ENCODE data around the gene SMC4. TPM values are rescaled to one million over a fixed set of nuclear protein-coding genes. Genes with fewer than 3 reads are reported as not detected.

Gene SMC4
- total and polyA plus RNA-seq, 2 of the 8 experiments (the other 6 are each of a cell fraction or from before 2014, with no cell fraction given) = 26.6 to 118 TPM

DNA sequence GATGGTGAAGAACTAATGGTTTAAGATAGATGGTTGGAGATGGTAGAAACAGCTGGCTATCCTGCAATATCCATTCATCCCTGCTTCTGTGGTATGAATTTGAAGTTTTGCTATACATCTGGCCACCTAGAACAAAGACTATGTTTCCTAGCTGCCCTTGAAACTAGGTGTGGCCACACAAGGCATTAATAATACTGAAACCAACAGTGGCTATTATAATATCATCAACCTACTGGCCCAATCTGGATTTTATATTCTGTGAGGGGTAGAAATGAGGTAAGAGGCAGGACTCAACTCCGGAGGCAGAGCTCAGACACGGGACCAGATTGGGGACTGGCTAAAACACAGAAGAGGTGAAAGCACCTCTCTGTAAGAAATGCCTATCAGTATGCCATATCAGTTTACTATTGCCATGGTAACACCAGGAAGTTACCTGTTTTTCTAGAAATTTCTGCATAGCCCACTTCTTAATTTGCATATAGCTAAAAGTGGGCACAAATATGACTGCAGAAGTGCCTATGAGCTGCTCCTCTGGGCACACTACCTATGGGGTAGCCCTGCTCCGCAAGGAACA lies 8.8 kb upstream of the SMC4 start:
- no peak overlapping the region for H3K4me2 ChIP-seq (ENCODE audit: insufficient read depth in 1 of 2, low read depth in 2 of 2, low read length in 2 of 2)
- H2AFZ ChIP-seq (ENCODE audit: low read length) = no peak overlapping the region
- POLR2A ChIA-PET (ENCODE audit: partially characterized antibody) = interaction anchor here (1.2 to 1.6 kb wide), 3 partner anchors 8 to 11 kb away, joined by 3 to 6 read pairs (median 3); partner anchors contain the start of gene SMC4
- H3K79me1 ChIP-seq (ENCODE audit: low read depth, low read length) = peaks cover 2% of the 10 kb centered on the region; the same call in 1 of the 2 replicates
- H3K9ac ChIP-seq (replicated peaks in 1 of 4; ENCODE audit: extremely low read depth in 1 of 4, low read depth in 3 of 4, low read length in 3 of 4) = no peak overlapping the region
- peaks cover 0 to 23% of the 10 kb centered on the region in 2 experiments; a peak in 2 of 4 replicates for H3K79me2 ChIP-seq (ENCODE audit: control insufficient read depth in 1 of 2, insufficient read depth in 2 of 2, low read length in 2 of 2)
- H3K56ac ChIP-seq (replicated peaks; ENCODE audit: insufficient read length, low read depth, low read length) = no peak overlapping the region
- H2BK15ac ChIP-seq (ENCODE audit: low read length) = no peak overlapping the region
- no peak overlapping the region for H2BK12ac ChIP-seq (ENCODE audit: low read depth, low read length)
- H3K18ac ChIP-seq (ENCODE audit: extremely low read depth, low read length) = no peak overlapping the region
- DNase-seq (ENCODE audit: low read depth in 1 of 2, low spot score in 2 of 2) (no peak), FAIRE-seq (no peak)
- no peak overlapping the region for H2AK5ac ChIP-seq (ENCODE audit: low read depth, low read length)
- 95% methylated on average over 3 of the region's 3 CpGs; no CpG with 5 or more reads in 1 of the 2 experiments for WGBS, 2 experiments (ENCODE audit: extremely low coverage in 1 of 2, insufficient coverage in 1 of 2, insufficient read length in 1 of 2, insufficient replicate concordance in 2 of 2, low coverage in 1 of 2, low lambda C conversion rate in 2 of 2, missing lambda C conversion rate in 1 of 2)
- H3K27ac ChIP-seq (ENCODE audit: low read depth, low read length) = no peak overlapping the region
- no peak overlapping the region for H3K14ac ChIP-seq (ENCODE audit: insufficient read length)
- no peak overlapping the region for H2BK20ac ChIP-seq (ENCODE audit: low read length)
- H4K8ac ChIP-seq (ENCODE audit: extremely low read depth, insufficient read depth, low read length) = no peak overlapping the region
- H3K4ac ChIP-seq (replicated peaks; ENCODE audit: insufficient read length, low read depth, low read length) = no peak overlapping the region
- H4K20me1 ChIP-seq (replicated peaks in 1 of 2; ENCODE audit: control insufficient read depth in 1 of 2, insufficient read depth in 2 of 2, low read length in 2 of 2) = peaks cover 0 to 1% of the 10 kb centered on the region in 2 experiments
- CTCF ChIA-PET (ENCODE audit: partially characterized antibody) = interaction anchor here (0.9 to 2.0 kb wide), 4 partner anchors 10 to 359 kb away, joined by 3 to 6 read pairs (median 4); no protein-coding TSS in a partner anchor
- H3K27me3 ChIP-seq (replicated peaks in 1 of 4; ENCODE audit: control insufficient read depth in 3 of 4, extremely low read depth in 1 of 4, insufficient read depth in 3 of 4, low read length in 3 of 4) = no peaks in the 10 kb centered on the region
- H3K23ac ChIP-seq (ENCODE audit: insufficient read length) = no peak overlapping the region
- H4K5ac ChIP-seq (ENCODE audit: insufficient read length, low read depth, low read length) = no peak overlapping the region
- H3K36me3 ChIP-seq (ENCODE audit: control insufficient read depth in 2 of 4, insufficient read depth in 4 of 4, low read length in 3 of 4) = no peaks in the 10 kb centered on the region
- H4K91ac ChIP-seq (replicated peaks; ENCODE audit: insufficient read length, low read length) = no peak overlapping the region
- no peaks in the 10 kb centered on the region for H3K23me2 ChIP-seq (ENCODE audit: low read depth, low read length)
- no peak overlapping the region for H2BK120ac ChIP-seq (replicated peaks; ENCODE audit: low read depth, low read length)
- no peak overlapping the region for H3K4me3 ChIP-seq (ENCODE audit: extremely low read depth in 1 of 4, insufficient read depth in 2 of 4, low read depth in 3 of 4, low read length in 4 of 4)
- H3K9me3 ChIP-seq (ENCODE audit: insufficient read depth in 2 of 2, low read depth in 1 of 2, low read length in 1 of 2) = no peaks in the 10 kb centered on the region
- H3K4me1 ChIP-seq (replicated peaks in 1 of 4; ENCODE audit: control insufficient read depth in 3 of 4, insufficient read depth in 4 of 4, low read length in 3 of 4) = no peaks in the 10 kb centered on the region
- H2BK5ac ChIP-seq (ENCODE audit: low read depth, low read length) = no peak overlapping the region
- TF ChIP-seq RFX5 (IDR thresholded peaks at IDR 0.05; ENCODE audit: borderline replicate concordance, low read depth, low read length) (no peak), ZNF274 (IDR thresholded peaks at IDR 0.05; ENCODE audit: borderline replicate concordance, extremely low read depth, low read length) (no peak), SP2 (IDR thresholded peaks at IDR 0.05; ENCODE audit: low read length) (no peak), TAF1 (IDR thresholded peaks at IDR 0.05; ENCODE audit: low read depth, low read length) (no peak), KDM5A (IDR thresholded peaks at IDR 0.05; ENCODE audit: low read length) (no peak), EZH2 (IDR thresholded peaks at IDR 0.05; ENCODE audit: low read depth, low read length, severe bottlenecking) (no peak), BCL11A (IDR thresholded peaks at IDR 0.05; ENCODE audit: low read depth in 2 of 2, low read length in 2 of 2) (no peak), SP1 (IDR thresholded peaks at IDR 0.05; ENCODE audit: low read depth, low read length) (no peak), CTBP2 (IDR thresholded peaks at IDR 0.05; ENCODE audit: borderline replicate concordance, insufficient read depth, insufficient read length, low read length) (no peak), RBBP5 (IDR thresholded peaks at IDR 0.05; ENCODE audit: borderline replicate concordance, low read depth, low read length) (no peak), BACH1 (IDR thresholded peaks at IDR 0.05; ENCODE audit: low read length) (no peak)
- TF ChIP-seq, protein P1, sequence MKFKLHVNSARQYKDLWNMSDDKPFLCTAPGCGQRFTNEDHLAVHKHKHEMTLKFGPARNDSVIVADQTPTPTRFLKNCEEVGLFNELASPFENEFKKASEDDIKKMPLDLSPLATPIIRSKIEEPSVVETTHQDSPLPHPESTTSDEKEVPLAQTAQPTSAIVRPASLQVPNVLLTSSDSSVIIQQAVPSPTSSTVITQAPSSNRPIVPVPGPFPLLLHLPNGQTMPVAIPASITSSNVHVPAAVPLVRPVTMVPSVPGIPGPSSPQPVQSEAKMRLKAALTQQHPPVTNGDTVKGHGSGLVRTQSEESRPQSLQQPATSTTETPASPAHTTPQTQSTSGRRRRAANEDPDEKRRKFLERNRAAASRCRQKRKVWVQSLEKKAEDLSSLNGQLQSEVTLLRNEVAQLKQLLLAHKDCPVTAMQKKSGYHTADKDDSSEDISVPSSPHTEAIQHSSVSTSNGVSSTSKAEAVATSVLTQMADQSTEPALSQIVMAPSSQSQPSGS (IDR thresholded peaks at IDR 0.05; ENCODE audit: low read length) = no peak
